HG03558 (cell line): ENCODE measurements around the gene MYO1B.

Source experiments
- ATAC-seq: cut with Tn5 transposase; IDR thresholded peaks from one replicate; pipeline ENCODE4 v1.9.1; 2021; ENCODE audit warnings: moderate number of reproducible peaks; ENCODE audit not compliant: unreplicated experiment; ENCODE audit errors: extremely low read depth

The MYO1B gene

DNA sequence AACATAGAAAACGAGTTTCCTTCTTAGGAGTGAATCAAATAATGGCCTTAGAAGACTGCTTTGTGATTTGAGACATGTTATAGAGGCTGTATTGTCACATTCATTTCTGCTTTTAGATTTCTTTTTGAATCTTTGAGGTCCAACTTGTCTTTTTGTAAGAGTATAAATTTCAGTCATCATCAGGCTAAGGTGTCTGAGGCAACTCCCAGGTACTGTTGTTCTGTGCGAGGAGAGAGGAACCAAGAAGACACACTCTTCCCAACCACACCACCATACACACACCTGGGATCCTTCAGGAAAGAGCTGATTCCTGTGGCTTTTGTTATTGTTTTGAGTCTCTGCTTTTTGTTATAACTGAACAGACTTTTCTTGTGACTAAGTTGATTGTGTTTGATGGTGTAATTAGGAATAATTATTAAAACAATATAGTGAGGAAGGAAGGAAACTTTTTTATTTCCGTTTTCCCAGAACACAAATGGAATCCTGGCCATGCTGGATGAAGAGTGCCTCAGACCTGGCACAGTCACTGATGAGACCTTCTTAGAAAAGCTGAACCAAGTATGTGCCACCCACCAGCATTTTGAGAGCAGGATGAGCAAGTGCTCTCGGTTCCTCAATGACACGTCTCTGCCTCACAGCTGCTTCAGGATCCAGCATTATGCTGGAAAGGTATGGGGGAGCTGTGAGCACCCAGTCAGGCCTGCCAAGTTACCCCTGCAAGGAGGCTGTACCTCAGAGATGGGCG, 140.4 kb downstream of the MYO1B start:
- no peak for ATAC-seq

DNA sequence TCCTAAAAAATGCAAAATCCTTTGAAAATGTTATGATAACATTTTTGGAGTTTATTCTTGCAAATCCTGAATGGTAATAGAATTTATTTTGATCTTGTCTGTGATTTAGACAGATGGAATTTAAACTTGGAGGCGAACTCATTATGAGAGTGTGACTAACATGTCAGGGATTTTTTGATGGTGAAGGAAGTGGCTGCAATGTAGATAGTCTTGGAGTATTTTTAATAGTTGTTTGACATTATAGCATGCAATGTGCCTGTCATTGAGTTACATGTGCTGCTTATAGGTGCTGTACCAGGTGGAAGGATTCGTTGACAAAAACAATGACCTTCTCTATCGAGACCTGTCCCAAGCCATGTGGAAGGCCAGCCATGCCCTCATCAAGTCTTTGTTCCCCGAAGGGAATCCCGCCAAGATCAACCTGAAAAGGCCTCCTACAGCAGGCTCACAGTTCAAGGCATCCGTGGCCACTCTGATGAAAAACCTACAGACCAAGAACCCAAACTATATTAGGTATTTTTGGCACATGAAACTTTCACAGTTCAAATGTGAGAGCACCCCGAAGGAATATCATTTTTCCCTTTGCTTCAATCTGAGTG, 141.8 kb downstream of the MYO1B start:
- no peak for ATAC-seq

DNA sequence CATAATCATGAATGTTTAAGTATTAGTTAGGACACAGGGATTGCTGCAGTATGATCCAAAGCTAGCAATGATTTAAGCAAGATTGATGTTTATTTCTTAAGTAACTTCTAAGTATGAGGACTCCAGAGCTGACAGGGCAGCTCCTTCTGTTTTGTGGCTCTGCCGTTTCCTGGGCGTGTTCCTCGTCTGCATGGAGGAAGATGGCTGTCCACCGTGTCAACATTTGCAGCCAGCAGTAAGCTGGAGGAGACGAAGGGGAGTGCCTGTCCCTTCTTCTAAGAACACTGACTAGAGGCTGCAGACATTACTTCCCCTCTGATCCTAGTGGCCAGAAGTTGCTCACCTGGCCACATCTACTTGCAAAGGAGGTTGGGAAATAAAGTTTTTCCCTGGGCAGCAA, 144.1 kb downstream of the MYO1B start:
- ATAC-seq: no peak

DNA sequence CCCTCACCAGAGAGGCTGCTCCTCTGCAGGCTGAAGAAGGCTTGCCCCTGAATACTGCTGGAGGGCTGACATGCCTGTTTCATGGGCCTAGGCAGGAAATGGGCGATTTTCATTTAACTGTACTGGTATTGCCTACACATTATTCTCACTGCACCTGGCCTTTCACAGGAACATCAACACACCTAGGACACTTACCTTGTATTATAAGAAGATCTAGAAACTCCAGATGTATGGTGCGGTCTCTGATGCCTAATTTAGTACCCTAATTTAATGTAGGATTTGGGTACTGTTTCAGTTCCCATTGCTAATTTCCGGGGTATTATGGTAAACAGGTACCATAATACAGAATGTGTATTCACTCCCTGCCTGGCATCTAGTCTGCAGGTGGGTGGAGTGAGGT, 146.0 kb downstream of the MYO1B start:
- ATAC-seq: no peak

DNA sequence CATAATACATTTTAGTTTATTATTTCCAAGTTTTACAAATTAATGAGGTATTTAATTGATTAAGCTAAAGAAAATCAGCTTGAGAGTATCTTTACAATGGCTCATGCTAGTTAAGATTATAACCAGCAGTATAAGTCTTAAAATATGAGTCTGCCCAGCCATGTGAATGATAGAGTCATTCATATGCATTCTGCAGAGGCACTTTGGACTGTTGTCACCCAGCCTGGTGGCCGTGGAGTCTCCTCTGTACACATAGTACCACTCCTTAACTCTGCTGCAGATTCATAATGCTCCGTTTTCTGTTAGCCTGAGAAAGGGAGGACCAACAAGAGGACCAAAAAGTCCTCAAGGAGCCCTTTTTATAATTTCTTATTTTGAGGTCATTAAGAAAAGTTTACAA, 148.8 kb downstream of the MYO1B start:
- no peak for ATAC-seq

DNA sequence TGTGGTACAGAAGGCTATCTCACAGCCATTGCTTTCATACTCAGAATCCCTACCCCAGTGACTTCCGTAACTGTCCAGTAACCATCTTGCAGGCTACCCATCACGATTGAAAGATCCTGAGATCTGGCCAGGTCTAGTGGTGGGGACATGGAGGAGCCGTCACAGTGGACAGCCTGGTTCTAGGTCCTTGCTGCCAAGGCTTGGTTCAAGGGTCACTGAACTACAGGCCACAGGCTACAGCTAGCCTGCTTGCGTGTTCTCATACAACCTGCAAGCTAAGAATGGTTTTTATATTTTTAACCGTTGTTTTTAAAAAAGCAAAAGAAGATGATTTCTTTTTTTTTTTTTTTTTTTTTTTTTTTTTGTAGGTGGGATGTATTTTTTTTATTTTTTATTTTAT, 151.6 kb downstream of the MYO1B start:
- ATAC-seq: no peak

DNA sequence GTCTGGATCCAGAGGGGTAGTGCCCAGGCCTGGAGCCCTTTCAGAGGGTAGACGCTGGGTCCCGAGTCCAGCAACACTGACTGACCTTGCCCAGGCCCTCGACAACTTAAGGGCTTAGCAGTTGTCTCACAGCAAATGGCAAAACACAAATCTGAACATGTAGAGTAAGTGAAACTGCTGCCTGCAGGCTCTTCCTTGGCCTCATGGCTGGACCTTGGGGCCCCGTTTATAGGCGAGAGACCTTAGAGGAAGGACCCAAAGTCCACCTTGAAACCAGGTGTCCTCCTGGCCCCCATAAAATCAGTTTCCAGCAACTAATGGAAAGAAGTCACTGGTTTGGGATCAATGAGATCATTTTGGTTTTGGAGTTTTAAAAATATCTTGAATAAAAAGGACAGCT, 154.4 kb downstream of the MYO1B start:
- ATAC-seq: no peak

DNA sequence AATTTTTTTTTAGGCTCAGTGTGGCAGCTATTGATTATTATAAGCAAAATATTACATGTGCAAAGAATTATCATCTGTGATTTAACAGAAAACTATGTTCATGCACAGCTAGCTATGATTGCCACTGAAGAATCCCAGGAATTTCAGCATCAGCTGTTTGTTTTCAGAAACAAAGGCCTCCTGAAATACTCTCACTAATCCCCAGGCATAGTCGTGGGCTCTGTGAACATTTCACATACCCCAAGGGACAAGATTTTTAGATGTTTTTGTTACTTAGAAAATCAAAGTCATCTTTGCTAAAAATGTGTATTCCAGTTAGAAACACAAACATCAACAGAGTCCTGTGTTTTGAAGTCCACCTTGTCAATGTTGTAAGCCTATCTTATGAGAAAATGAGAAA, 156.1 kb downstream of the MYO1B start:
- no peak for ATAC-seq

DNA sequence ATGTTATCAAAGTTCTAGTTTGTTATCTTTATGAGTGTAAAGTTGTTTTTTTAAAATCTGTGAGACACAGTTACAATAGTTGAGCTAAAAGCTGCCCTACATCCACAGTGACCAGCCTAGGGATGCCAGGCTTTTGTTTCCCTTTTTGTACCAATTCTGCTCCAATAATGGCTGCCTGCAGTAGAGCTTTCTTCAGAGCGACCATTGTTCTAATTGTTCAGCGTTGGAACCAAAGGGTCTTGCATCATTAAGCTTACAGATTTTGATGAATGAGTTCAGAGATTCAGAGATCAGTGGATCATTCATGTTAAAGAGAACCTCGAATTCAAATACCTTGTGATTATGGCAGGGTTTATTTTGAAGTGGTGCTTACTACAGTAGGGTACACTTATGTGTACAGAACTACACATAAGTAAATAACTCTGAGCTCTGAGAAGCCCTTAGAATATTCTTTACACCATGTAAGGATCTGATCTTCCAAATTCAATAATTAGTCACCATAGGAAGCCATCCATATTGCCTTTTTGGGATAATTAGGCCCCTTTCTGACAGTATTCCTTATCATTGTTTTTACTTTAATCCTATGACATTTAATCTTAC, 157.9 kb downstream of the MYO1B start:
- ATAC-seq: no peak

DNA sequence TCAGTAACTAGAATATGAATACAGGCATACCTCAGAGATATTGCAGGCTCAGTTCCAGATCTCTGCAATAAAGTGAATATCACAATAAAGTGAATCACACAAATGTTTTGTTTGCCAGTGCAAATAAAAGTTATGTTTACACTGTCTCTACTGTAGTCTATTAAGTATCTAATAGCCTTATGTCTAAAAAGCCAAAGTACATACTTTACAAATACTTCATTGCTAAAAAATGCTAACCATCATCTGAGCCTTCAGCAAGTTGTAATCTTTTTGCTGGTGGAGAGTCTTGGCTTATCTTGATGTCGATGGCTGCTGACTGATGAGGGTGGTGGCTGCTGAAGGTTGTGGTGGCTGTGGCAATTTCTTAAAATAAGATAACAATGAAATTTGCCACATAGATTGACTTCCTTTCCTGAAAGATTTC, 159.4 kb downstream of the MYO1B start:
- no peak for ATAC-seq

DNA sequence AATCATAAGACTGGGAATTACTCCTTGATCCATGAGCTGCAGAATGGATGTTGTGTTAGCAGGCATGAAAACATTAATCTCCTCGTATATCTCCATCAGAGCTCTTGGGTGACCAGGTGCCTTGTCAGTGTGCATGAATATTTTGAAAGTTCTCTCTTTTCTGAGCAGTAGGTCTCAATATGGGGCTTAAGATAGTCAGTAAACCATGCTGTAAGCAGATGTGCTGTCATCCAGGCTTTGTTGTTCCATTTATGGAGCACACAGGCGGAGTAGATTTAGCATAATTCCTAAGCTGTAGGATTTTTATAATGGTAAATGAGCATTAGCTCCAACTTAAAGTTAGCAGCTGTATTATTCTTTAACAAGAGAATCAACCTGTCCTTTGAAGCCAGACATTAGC, 160.3 kb downstream of the MYO1B start:
- no peak for ATAC-seq

DNA sequence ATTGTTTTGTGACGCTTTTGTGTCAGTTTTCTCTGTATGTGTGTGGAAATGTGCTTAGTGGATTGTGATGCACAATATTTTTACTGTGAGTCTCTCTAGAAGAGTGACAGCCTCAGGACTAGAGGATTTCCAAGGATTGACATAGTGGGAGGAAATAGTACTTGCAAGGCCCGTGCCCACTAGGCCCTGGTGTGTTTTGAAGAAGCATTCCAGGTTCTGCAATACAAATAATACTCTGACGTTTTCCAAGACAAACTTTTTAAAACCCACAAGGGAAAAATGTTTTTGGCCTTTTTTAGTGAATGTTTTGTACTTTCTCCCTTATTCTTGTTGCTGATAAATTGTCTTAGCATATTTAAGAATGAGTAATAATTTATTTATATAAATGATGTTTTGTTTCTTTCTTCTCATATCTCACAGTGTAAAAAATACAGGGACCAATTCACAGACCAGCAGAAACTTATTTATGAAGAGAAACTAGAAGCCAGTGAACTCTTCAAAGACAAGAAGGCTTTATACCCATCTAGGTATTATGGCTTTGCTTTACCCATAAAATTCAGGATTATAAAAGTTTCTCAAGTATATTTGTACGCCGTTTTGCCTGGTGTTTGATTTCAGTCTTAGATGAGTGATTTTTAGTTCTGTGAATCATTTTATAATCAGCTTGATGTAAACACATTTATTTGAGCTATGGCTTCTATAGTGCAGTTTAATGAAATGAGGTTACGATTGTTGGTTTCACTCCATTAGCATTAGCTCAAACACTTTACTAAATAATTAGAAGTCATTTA, 165.6 kb downstream of the MYO1B start:
- no peak for ATAC-seq

DNA sequence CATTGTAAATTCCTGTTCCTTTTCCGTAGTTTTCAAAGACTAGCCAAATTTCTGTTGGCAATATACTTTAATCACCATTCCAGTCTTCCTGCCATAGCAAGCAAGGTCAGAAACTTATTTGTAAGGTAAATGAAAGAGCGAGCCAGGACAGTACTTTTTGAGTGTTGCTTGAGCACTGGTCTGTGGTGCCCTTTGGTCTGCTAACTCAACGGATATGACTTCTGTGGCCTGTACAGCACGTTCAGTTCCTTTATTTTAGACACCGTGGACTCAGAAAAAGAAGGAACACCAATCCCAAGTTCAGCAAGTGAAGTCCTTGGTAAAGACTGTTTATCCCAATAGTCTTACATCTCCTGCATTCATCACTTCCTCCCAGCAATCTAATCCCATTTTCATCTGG, 166.3 kb downstream of the MYO1B start:
- ATAC-seq: no peak

DNA sequence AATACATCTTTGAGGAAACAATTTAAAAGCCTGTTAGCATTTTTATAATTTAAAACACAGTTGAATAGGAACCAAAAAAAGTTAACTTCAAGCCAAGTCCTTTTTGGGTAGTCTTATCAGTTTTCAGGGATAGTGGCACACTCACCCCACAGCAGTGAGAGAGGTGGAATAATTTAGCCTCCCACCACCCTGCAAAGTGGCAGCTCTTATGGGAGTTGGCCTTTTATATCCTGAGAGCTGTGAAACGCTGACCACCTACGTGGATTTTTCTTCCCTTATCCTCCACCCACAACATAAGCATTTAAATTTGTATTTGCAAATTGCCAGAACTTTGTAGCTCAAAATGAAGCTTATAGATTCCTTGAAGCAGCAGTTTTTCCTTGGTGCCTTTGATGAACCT, 167.1 kb downstream of the MYO1B start:
- ATAC-seq: no peak

DNA sequence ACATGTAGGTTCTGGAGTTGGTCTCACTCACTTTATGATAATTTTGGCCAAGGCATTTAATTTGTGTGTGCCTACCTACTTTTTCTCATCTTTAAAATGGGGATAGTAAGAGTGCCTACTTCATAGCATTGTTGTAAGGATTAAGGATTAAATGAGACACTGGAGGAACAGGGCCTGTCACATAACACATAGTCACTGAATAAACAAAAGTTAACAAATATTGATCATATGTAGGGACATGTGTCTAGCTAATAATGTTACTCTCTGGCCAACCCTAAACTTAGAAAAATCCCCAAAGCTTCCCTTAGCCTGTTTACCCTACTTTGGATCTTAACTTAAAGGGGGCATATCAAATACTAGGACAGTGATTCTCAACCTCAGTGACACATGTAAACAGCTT, 169.9 kb downstream of the MYO1B start:
- no peak for ATAC-seq

DNA sequence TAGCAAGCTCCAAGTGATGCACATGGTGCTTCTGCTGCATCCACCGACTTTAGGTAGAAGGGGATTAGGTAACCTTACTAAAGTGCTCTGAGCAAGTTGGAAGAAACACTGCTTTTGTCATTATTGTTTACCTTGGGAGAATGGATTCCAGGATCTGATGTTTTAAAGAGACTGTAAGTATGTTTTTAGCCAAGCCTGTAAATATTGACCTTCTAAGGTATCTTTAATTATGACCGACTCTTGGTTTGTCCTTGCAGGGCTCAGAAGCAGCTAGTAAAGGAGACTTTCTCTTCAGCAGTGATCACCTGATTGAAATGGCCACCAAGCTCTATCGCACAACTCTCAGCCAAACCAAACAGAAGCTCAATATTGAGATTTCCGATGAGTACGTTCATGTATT, 170.7 kb downstream of the MYO1B start:
- ATAC-seq: no peak

DNA sequence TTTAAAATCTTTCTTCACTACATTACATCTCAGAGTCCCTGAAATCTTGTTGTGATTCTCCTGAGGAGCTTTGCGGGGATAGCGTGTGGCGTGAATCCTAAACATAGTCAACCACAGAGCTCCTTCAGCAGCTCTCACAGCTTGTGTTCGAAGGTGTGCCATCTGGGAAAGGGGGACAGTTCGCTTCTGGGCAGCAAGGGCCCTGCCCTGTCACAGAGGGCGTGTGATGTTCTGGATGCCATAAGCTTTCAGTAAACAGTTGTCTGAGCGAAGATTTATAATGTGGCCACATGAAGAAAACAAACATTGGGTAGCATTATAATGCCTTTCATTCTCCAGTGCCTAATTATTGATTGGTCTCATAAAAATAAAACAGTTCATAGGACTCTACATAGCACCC, 172.5 kb downstream of the MYO1B start:
- no peak for ATAC-seq

DNA sequence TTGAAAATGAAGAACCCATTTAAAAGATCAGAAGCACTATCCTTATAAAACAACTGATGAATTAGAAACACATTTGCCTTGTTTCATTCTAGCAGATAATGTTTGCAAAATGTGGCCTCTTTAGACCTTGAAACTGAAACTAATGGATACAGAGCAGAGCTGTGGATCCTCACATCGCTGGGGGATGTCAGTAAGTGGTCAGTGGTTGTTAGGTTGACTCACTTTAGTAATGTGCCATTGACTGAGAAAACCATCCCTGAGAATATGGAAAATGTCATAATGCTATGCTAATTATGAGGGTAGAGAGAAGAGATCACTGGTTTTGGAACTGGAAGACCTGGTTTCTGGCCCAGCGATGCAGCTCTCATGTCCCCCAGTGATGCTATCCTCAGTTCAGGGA, 176.7 kb downstream of the MYO1B start:
- no peak for ATAC-seq

DNA sequence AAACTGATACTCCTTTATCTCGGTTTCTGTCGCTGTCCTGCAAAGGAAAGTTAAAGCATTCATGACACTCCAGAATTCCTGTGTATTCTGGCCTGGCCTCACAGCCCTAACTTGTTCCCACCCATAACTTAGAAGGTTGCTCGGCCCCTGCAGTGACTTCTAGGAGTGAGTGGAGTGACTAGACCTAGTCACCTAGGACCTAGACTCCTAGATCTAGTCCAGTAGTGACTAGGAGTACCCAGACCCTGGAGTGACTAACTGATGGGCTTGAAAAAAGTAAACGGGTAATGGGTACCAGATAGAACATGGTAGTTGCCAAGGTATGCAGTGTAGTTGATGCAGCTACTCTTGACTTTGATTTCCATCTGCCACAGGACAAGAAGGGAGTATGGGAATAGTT, 181.8 kb downstream of the MYO1B start:
- no peak for ATAC-seq

DNA sequence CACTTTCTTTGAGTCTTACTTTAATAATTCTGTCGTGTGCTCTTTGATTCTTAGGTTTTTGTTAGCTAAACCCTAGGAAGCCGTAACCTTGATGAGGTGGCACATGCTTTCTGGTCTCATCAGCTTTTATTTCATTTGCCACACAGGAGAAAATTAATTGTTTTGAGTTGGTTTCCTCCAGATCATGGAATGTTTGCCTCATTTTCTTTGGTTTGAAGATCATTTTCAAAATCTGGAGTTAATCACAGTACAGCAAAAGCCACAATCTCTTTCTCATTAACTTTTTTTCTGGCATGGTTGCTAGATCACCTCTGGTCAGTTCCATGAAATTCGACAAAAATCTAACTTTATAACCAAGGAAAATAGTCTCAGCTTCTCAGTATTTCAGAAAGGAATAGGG, 182.9 kb downstream of the MYO1B start:
- no peak for ATAC-seq

DNA sequence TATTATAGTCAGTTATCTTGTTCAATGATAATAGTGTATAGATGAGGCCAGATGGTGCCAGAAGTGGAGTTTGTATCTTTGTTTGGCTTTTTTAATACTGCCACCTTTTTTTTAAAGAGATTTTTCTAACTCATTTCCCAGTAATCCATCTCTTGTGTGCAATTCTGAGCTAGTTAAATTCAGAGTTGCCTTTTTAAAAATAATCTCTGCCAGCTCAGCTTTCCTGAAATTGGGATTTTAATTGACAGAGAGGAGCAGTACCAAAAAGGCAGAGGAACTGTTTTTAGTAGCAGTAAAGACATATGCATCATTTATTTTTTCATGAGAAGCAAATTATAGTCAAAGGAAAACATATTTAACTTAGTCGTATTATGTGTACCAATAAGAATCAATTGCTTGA, 185.3 kb downstream of the MYO1B start:
- no peak for ATAC-seq
